Measurements from ENCODE around the gene CDH13.

DNA sequence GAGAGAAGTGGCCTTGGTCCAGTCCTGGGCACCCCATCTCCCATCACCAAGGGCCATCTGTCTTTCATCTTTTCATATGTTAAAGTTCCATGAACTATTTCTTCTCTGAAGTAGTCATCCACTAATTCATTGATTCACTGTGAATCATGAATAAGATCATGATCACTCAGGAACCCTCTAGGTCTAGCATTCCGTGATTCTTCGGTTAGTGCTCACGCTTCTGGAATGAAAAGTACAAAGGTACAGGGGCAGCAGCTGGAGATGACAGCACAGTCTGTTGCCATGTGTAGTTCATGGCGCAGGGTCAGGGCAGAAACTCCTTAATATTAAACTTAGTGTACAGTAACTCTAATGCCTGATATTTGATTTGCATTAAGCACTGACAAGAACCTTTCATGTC lies 127.1 kb downstream of the CDH13 start:
- TF ChIP-seq, protein P1, sequence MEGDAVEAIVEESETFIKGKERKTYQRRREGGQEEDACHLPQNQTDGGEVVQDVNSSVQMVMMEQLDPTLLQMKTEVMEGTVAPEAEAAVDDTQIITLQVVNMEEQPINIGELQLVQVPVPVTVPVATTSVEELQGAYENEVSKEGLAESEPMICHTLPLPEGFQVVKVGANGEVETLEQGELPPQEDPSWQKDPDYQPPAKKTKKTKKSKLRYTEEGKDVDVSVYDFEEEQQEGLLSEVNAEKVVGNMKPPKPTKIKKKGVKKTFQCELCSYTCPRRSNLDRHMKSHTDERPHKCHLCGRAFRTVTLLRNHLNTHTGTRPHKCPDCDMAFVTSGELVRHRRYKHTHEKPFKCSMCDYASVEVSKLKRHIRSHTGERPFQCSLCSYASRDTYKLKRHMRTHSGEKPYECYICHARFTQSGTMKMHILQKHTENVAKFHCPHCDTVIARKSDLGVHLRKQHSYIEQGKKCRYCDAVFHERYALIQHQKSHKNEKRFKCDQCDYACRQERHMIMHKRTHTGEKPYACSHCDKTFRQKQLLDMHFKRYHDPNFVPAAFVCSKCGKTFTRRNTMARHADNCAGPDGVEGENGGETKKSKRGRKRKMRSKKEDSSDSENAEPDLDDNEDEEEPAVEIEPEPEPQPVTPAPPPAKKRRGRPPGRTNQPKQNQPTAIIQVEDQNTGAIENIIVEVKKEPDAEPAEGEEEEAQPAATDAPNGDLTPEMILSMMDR (conservative IDR thresholded peaks at IDR 0.05), result no peak
- TF ChIP-seq ZFX (IDR thresholded peaks at IDR 0.05), result no peak
